DOHH2 (cell line): ENCODE results near the gene HCK.

Source experiments
- H3F3A ChIP-seq: fragments of 200-600 bp; sonication (generic), shearing (Covaris generic); 2 replicates; pipeline ENCODE4 v1.6.0; 2016; ENCODE audit warnings: antibody characterized with exemption, mild to moderate bottlenecking; ENCODE audit not compliant: control insufficient read depth, insufficient read depth
- H3K27ac ChIP-seq: fragments of 200-600 bp; sonication (generic); 2 replicates; pipeline ENCODE4 v1.5.1; 2014; ENCODE audit warnings: low read depth, mild to moderate bottlenecking, low read length, moderate library complexity
- H3K27me3 ChIP-seq: fragments of 200-600 bp; sonication (generic); 2 replicates; pipeline ENCODE4 v1.6.1; 2014; ENCODE audit warnings: mild to moderate bottlenecking, low read length, mixed read lengths; ENCODE audit not compliant: control insufficient read depth
- H3K36me3 ChIP-seq: fragments of 200-600 bp; sonication (generic); 2 replicates; pipeline ENCODE4 v1.6.1; 2014; ENCODE audit warnings: mild to moderate bottlenecking, low read length, moderate library complexity, mixed read lengths; ENCODE audit not compliant: control insufficient read depth
- H3K4me1 ChIP-seq: fragments of 200-600 bp; sonication (generic); 2 replicates; pipeline ENCODE4 v1.6.1; 2014; ENCODE audit warnings: mild to moderate bottlenecking, low read length, mixed read lengths; ENCODE audit not compliant: control insufficient read depth
- H3K4me2 ChIP-seq: fragments of 200-600 bp; sonication (generic); 2 replicates; pipeline ENCODE4 v1.6.0; 2014; ENCODE audit warnings: mild to moderate bottlenecking, low read length, moderate library complexity
- H3K4me3 ChIP-seq: fragments of 200-600 bp; sonication (generic); 2 replicates; pipeline ENCODE4 v1.5.1; 2014; ENCODE audit warnings: mild to moderate bottlenecking, low read length, mixed read lengths
- H3K79me2 ChIP-seq: fragments of 200-600 bp; sonication (generic); 2 replicates; pipeline ENCODE4 v1.6.1; 2014; ENCODE audit warnings: mild to moderate bottlenecking, low read length, mixed read lengths; ENCODE audit not compliant: control insufficient read depth
- H3K9me2 ChIP-seq: fragments of 200-600 bp; sonication (generic); replicated peaks from 2 replicates; pipeline ENCODE4 v1.6.1; 2014; ENCODE audit warnings: mild to moderate bottlenecking, low read length, mixed read lengths; ENCODE audit not compliant: control insufficient read depth
- H3K9me3 ChIP-seq: fragments of 200-600 bp; sonication (generic); 2 replicates; pipeline ENCODE4 v1.6.1; 2014; ENCODE audit warnings: antibody characterized with exemption, low read length, mixed read lengths; ENCODE audit not compliant: control insufficient read depth, insufficient read depth
- H4K20me1 ChIP-seq: fragments of 200-600 bp; sonication (generic); 2 replicates; pipeline ENCODE4 v1.6.0; 2014; ENCODE audit warnings: low read depth, mild to moderate bottlenecking, antibody characterized with exemption, low read length, moderate library complexity; ENCODE audit not compliant: control insufficient read depth, insufficient read depth
- CTCF ChIP-seq: fragments of 200-600 bp; sonication (generic); IDR thresholded peaks from one replicate; pipeline ENCODE4 v1.5.1; 2014; ENCODE audit warnings: antibody characterized with exemption, mild to moderate bottlenecking, low read depth, low read length; ENCODE audit not compliant: poor library complexity, severe bottlenecking
- EZH2phosphoT487 ChIP-seq: fragments of 200-600 bp; sonication (generic); IDR thresholded peaks from 2 replicates; pipeline ENCODE4 v1.6.1; 2017; ENCODE audit warnings: borderline replicate concordance, mild to moderate bottlenecking, antibody characterized with exemption, low read length, moderate library complexity, mixed read lengths

HCK gene

GRCh38 chr20:32079655-32080109 is 27.6 kb downstream of the HCK start:
- Histone ChIP-seq H3K27ac (no peak overlapping the region), H3K9me2 (no peaks in the 10 kb centered on the region), H3K4me2 (no peak overlapping the region), H3K9me3 (no peaks in the 10 kb centered on the region), H3F3A (0 out of 2 replicates have a peak, but pooled peaks cover 5% of the 10 kb centered on the region), H4K20me1 (no peaks in the 10 kb centered on the region), H3K36me3 (no peaks in the 10 kb centered on the region), H3K4me3 (no peak overlapping the region), H3K27me3 (no peaks in the 10 kb centered on the region), H3K4me1 (peaks cover 31% of the 10 kb centered on the region), H3K79me2 (no peaks in the 10 kb centered on the region)
- TF ChIP-seq CTCF (no peak), EZH2phosphoT487 (no peak)

- Histone ChIP-seq H3K27ac (no peak overlapping the region), H3K4me1 (peaks cover 38% of the 10 kb centered on the region), H3K9me2 (no peaks in the 10 kb centered on the region), H4K20me1 (no peaks in the 10 kb centered on the region), H3F3A (0 out of 2 replicates have a peak, but pooled peaks cover 5% of the 10 kb centered on the region), H3K79me2 (no peaks in the 10 kb centered on the region), H3K9me3 (no peaks in the 10 kb centered on the region), H3K4me3 (no peak overlapping the region), H3K4me2 (no peak overlapping the region), H3K27me3 (no peaks in the 10 kb centered on the region), H3K36me3 (no peaks in the 10 kb centered on the region)
- TF ChIP-seq CTCF (no peak), EZH2phosphoT487 (no peak)
These were observed 28.7 kb downstream of the HCK start for GRCh38 chr20:32080783-32081182.

GRCh38 chr20:32083469-32083868 is 31.4 kb downstream of the HCK start:
- H3F3A ChIP-seq, result peaks cover 17% of the 10 kb centered on the region
- no peaks in the 10 kb centered on the region for H3K36me3 ChIP-seq
- no peak overlapping the region for H3K4me2 ChIP-seq
- no peaks in the 10 kb centered on the region for H3K9me2 ChIP-seq
- no peaks in the 10 kb centered on the region for H4K20me1 ChIP-seq
- no peaks in the 10 kb centered on the region for H3K9me3 ChIP-seq
- no peak for TF ChIP-seq CTCF
- no peak for TF ChIP-seq EZH2phosphoT487
- H3K4me3 ChIP-seq, result no peak overlapping the region
- H3K79me2 ChIP-seq, result no peaks in the 10 kb centered on the region
- no peaks in the 10 kb centered on the region for H3K27me3 ChIP-seq
- H3K27ac ChIP-seq, result no peak overlapping the region
- H3K4me1 ChIP-seq, result peaks cover 47% of the 10 kb centered on the region
